ENCODE data around the gene CHIC2.
"Not testable (repeated sequence)": the region's sequence is repeated elsewhere in the genome, so short reads cannot be mapped to it uniquely, and the experiment has no call there.

CHIC2 gene

GRCh38 chr4:54064317-54065111 lies at the start of gene CHIC2:
Gene CHIC2 (minus strand): TSS chr4:54064605. CDS start chr4:54064300, 305 bp downstream.
- DNase-seq, result peak; percentile 98

GRCh38 chr4:54113206-54113605 lies 48.8 kb upstream of the CHIC2 start:
- DNase-seq, result not testable (repeated sequence)

- DNase-seq, result no peak
Measured at GRCh38 chr4:54110019-54110416, 45.6 kb upstream of the CHIC2 start.

GRCh38 chr4:54109241-54110018 lies 45.0 kb upstream of the CHIC2 start:
- DNase-seq, result no peak

GRCh38 chr4:54107951-54108748 lies 43.7 kb upstream of the CHIC2 start:
- DNase-seq, result no peak

GRCh38 chr4:54104907-54105306 lies 40.5 kb upstream of the CHIC2 start:
- DNase-seq, result no peak

- DNase-seq, result no peak
Measured at GRCh38 chr4:54103190-54103574, 38.8 kb upstream of the CHIC2 start.

- DNase-seq, result no peak
Measured at GRCh38 chr4:54102531-54103106, 38.2 kb upstream of the CHIC2 start.

GRCh38 chr4:54101190-54102041 lies 37.0 kb upstream of the CHIC2 start:
- DNase-seq, result no peak

- DNase-seq, result no peak
Measured at GRCh38 chr4:54100595-54101189, 36.3 kb upstream of the CHIC2 start.

GRCh38 chr4:54099748-54100574 lies 35.6 kb upstream of the CHIC2 start, which contains the start of gene GSX2:
Gene GSX2 (plus strand): TSS chr4:54100163. CDS start chr4:54100345, 182 bp downstream.
- DNase-seq, result no peak

GRCh38 chr4:54099287-54099747 lies 34.9 kb upstream of the CHIC2 start:
- DNase-seq, result no peak

- no peak for DNase-seq
Measured at GRCh38 chr4:54098375-54098774, 34.0 kb upstream of the CHIC2 start.

GRCh38 chr4:54097152-54097551 lies 32.7 kb upstream of the CHIC2 start:
- no peak for DNase-seq

GRCh38 chr4:54096295-54096962 lies 32.0 kb upstream of the CHIC2 start:
- DNase-seq, result no peak

GRCh38 chr4:54095110-54095825 lies 30.9 kb upstream of the CHIC2 start:
- DNase-seq, result no peak

- no peak for DNase-seq
Measured at GRCh38 chr4:54094451-54094850, 30.0 kb upstream of the CHIC2 start.

- DNase-seq, result peak; percentile 34
Measured at GRCh38 chr4:54093324-54094240, 29.2 kb upstream of the CHIC2 start.
